ENCODE data around the gene GRIPAP1.
"Not testable (repeated sequence)": the region's sequence is repeated elsewhere in the genome, so short reads cannot be mapped to it uniquely, and the experiment has no call there.

Gene GRIPAP1

GRCh38 chrX:48997455-48997854 lies 4.6 kb downstream of the GRIPAP1 start:
- no peak for DNase-seq

GRCh38 chrX:48996969-48997368 lies 5.1 kb downstream of the GRIPAP1 start:
- DNase-seq, result no peak

GRCh38 chrX:48992341-48992740 lies 9.7 kb downstream of the GRIPAP1 start:
- DNase-seq, result no peak

- DNase-seq, result no peak
Observed at GRCh38 chrX:48989483-48989882, 12.6 kb downstream of the GRIPAP1 start.

- no peak for DNase-seq
Observed at GRCh38 chrX:48983896-48984295, 18.2 kb downstream of the GRIPAP1 start.

- no peak for DNase-seq
Observed at GRCh38 chrX:48983081-48983480, 19.0 kb downstream of the GRIPAP1 start.

GRCh38 chrX:48981178-48981577 lies 20.9 kb downstream of the GRIPAP1 start:
- no peak for DNase-seq

- DNase-seq, result not testable (repeated sequence)
Observed at GRCh38 chrX:48980341-48980740, 21.7 kb downstream of the GRIPAP1 start.

- DNase-seq, result no peak
Observed at GRCh38 chrX:48978226-48978625, 23.8 kb downstream of the GRIPAP1 start.

- DNase-seq, result no peak
Observed at GRCh38 chrX:48976086-48976485, 26.0 kb downstream of the GRIPAP1 start.

- DNase-seq, result no peak
Observed at GRCh38 chrX:48975541-48975940, 26.5 kb downstream of the GRIPAP1 start.

GRCh38 chrX:48975041-48975440 lies 27.0 kb downstream of the GRIPAP1 start:
- DNase-seq, result no peak

GRCh38 chrX:48974574-48974973 lies 27.5 kb downstream of the GRIPAP1 start:
- DNase-seq, result no peak

- DNase-seq, result no peak
Observed at GRCh38 chrX:48974033-48974432, 28.0 kb downstream of the GRIPAP1 start.

GRCh38 chrX:48972220-48973164 lies 29.6 kb downstream of the GRIPAP1 start:
- DNase-seq, result peak; percentile 36

- peak; percentile 47 for DNase-seq
Observed at GRCh38 chrX:48971249-48972219, 30.5 kb downstream of the GRIPAP1 start, which contains the start of gene KCND1. Gene KCND1, minus strand, starts transcription at chrX:48971844. Its CDS starts 1,573 bp downstream, at chrX:48970271.

- DNase-seq, result no peak
Observed at GRCh38 chrX:48969471-48969870, 32.6 kb downstream of the GRIPAP1 start.

GRCh38 chrX:48968377-48968776 lies 33.7 kb downstream of the GRIPAP1 start:
- no peak for DNase-seq

- DNase-seq, result no peak
Observed at GRCh38 chrX:48966796-48967579, 35.1 kb downstream of the GRIPAP1 start.

GRCh38 chrX:48965959-48966358 lies 36.1 kb downstream of the GRIPAP1 start:
- DNase-seq, result no peak

GRCh38 chrX:48961585-48962091 lies 40.4 kb downstream of the GRIPAP1 start:
- no peak for DNase-seq

GRCh38 chrX:48960291-48960690 lies 41.8 kb downstream of the GRIPAP1 start:
- no peak for DNase-seq
